ENCODE results near the gene EFNA5. TPM values are rescaled to one million over a fixed set of nuclear protein-coding genes. Genes with fewer than 3 reads are reported as not detected.
"Not testable (repeated sequence)": the region's sequence is repeated elsewhere in the genome, so short reads cannot be mapped to it uniquely, and the experiment has no call there.

EFNA5 gene
- polyA plus RNA-seq, 3 donors, result 0.74 to 5.4 (median 2.8) TPM

DNA sequence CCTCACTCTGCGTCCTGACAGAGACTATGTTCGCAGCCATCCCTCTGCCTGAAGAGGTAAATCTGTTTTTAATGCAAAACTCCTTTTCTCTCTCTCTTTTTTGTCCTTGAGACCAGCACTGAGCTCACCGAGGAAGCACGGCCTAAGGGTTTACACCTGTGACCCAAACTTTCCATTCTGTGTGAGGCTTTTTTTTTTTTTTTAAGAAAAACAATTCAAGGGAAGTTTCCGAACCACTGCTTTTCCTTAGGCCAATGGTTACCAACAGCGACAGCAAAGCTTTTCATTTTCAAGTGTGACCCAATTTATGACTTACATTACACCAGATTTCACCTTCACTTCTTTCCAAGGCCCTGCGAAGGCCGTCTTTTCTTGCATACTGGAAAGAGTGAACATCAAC, 205.9 kb downstream of the EFNA5 start:
- 89 to 92% (median 92%) methylated on average over 8 of the region's 8 CpGs for WGBS, 3 donors

DNA sequence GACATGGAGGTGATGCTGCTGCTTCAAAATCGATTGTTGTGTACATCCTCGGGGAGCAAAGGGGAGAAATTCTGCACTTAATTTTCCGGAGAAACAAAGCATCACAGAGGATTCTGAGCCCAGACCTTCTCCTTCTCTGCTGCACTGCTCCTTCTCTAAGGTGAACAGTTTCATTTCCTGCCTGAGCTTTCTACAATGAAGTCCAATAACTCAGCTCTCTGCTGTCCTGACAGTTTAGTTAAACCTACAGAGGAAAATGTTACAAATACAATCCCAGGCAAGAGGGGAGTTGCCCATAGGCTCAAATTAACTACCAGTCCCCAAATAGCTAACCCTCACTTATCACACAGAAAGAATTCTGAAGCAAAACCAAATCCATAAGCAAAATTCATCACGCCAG, 206.3 kb downstream of the EFNA5 start:
- WGBS, 3 donors, result 65 to 75% (median 66%) methylated on average over 4 of the region's 4 CpGs
- H3K27ac ChIP-seq (ENCODE audit: low read depth, low read length), result no peak overlapping the region

More for the DNA sequence above, 205.9 kb downstream of the EFNA5 start:
- H3K27ac ChIP-seq (ENCODE audit: low read depth, low read length), result no peak overlapping the region

DNA sequence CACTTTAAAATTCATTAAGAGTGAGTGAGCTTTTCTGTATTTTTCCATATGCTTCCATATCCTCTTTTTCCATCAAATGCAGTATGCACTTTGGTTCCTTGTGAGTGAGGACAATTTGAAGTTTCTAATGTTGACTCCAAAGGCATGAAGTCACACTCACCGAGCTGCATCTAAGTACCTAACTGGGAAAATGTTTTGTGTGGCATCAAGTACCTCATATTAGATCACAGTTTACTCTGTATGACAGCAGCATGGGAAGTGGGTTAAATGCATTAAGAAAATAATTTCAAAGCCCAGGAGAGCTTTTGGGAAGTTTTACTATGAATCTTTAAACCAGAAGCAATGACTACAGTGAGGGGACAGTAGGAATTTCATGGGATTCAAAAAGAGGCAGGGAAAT, 207.0 kb downstream of the EFNA5 start:
- 76 to 89% (median 80%) methylated on average over 1 of the region's 1 CpG for WGBS, 3 donors
- H3K27ac ChIP-seq (ENCODE audit: low read depth, low read length), result no peak overlapping the region

DNA sequence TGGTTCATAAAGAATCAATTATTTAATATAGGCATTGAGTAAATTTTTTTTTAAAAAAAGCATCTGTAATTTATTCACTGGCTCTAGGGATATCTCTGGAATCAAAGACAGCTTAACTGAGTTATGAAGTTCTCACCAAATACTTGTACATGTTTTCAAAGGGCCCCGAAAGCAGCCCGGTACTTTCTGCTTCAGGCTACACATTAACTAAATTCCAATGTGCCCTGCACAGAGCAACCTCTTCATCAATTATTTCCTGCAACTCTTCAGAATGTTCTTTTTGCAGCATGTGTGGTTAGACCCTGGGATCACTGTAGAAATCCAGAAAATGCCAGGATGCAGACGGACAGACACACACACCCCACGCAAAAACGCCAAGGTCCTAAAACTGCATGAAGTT, 209.0 kb downstream of the EFNA5 start:
- no peak overlapping the region for H3K27ac ChIP-seq (ENCODE audit: low read depth, low read length)
- 58 to 88% (median 87%) methylated on average over 5 of the region's 5 CpGs for WGBS, 3 donors

DNA sequence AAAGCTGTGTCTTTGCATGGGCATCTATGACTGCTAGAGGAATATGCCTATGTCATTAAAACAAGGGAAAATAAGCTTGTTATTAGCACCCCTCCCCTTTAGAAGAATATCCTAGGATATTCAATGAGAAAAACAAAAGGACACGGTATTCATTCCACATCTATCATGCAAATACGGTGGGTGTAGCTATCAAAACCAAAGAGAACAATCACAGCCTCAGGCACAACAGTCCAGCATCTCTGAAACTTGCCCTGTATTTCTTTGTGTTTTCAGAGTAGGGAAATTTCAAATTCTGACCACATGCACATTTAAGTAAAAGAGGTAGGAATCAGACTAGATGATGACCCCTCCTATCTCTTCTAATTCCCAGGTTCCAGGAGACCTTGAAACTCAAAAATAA, 209.9 kb downstream of the EFNA5 start:
- H3K27ac ChIP-seq (ENCODE audit: low read depth, low read length), result no peak overlapping the region
- 74 to 80% (median 77%) methylated on average over 2 of the region's 2 CpGs for WGBS, 3 donors

DNA sequence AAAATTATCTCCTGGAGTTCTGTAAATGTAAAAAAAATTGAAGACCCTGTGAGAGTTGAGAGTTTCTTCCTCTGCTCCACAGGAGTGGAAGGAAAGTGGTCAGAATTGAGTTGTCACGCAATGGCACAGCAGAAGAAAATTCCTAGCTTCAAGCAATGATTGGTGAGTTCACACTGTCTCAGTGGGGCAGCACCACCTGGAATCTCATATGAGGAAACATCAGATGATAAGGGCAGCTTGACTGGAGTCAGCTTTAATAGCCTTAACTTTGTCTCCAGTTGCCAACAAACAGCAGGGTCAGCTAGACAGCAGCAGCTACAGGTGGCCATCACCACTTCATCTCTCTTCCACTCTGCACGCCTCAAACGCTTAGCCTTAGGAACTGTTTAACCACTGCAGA, 211.1 kb downstream of the EFNA5 start:
- 92 to 97% (median 96%) methylated on average over 3 of the region's 3 CpGs for WGBS, 3 donors

DNA sequence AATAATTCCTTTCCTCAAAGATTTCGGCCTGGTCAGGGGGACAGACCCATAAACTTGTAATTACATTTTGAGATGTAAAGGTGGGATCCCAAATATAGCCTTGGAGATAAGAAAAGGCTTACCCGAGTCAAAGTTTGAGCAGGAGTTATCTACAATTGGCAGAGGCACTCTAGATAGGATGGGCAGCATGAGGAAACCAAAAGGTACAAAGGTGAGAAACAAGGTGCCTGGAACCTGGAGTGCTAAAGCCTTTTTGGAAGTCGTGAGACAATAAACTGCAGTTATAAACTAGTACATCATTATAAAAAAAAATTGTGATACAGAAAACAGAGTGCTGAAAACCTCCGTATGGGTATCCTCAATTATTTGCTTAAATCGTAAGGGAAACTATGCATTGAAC, 212.4 kb downstream of the EFNA5 start:
- 81 to 84% (median 81%) methylated on average over 5 of the region's 5 CpGs for WGBS, 3 donors
- no peak overlapping the region for H3K27ac ChIP-seq (ENCODE audit: low read depth, low read length)

More for the DNA sequence above, 211.1 kb downstream of the EFNA5 start:
- no peak overlapping the region for H3K27ac ChIP-seq (ENCODE audit: low read depth, low read length)

DNA sequence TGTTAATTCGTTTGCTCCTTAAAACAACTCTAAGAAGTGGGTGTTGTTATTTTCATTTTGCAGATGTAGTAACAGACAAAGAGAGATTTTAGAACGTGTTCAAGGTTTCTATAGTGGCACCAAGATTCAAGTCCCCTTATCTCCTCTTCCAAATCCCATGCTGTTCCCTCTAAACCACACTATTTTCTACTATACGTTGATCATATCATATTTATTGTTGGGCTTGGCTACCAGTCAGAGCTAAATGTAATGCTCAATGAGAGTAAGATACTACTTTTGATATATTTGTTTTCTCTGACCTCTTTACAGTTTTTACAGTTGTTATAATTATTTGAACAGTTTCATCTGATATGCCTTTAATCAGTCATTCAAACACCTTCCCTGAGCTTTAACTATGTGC, 212.9 kb downstream of the EFNA5 start:
- no peak overlapping the region for H3K27ac ChIP-seq (ENCODE audit: low read depth, low read length)
- 70 to 91% (median 72%) methylated on average over 3 of the region's 3 CpGs for WGBS, 3 donors

DNA sequence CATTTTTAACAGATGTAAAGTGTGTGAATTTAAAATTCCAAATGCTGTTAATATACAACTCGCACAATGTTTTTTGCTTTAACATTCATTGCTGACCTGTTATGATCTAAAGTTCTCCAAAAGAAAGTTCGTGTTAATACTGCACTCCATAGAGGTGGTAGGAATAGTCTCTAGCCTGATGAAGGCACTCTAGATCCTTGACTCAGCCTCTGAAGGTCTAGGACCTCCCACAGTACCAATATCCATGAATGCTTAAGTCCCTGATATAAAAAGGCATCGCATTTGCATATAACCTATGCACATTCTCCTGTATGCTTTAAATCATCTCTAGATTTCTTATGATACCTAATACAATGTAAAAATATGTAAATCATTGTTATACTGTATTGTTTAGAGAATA, 213.6 kb downstream of the EFNA5 start:
- WGBS, 3 donors, result 93 to 94% (median 93%) methylated on average over 3 of the region's 3 CpGs
- no peak overlapping the region for H3K27ac ChIP-seq (ENCODE audit: low read depth, low read length)

DNA sequence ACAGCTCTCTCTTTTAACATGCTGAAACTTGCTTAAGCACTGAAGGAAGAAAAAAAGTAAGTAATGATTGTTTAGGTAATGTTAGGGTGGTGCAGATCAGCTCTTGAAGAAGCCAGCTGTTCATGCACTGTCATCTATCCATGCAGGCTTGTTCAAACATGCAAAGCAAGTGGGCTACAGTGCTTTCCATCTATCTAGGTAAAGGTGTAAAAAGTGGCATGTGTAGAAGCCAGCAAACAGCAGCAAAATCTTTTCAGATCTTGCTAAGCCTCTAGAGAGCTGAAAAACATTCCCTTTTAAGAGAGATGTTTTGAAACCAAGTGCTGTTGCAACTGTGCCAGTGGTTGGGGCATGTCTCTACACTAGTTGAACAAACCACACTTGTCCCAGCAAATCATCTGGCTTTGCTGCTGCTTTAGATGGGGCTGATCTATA, 214.4 kb downstream of the EFNA5 start:
- no peak overlapping the region for H3K27ac ChIP-seq (ENCODE audit: low read depth, low read length)

DNA sequence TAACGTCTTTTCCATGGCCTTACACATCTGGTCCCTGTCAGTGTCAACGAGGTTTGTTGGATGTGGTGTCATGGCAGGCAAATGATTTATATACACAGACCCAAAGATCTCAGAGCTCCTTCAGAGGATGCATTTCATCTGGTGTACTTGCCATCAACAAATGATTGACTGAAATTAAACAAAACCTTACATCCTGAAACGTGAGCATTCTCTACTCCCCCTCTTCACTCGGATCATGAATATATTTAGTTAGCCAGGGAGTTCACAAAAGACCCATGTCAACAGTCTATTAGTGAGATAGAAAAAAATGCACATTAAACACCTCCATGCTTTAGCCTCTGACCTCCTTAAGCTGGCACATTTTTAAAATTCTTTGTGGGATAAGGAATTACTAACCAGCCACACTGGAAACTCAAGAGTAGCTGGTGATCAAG, 215.6 kb downstream of the EFNA5 start:
- H3K27ac ChIP-seq (ENCODE audit: low read depth, low read length), result no peak overlapping the region
- 53 to 69% (median 65%) methylated on average over 4 of the region's 4 CpGs for WGBS, 3 donors

DNA sequence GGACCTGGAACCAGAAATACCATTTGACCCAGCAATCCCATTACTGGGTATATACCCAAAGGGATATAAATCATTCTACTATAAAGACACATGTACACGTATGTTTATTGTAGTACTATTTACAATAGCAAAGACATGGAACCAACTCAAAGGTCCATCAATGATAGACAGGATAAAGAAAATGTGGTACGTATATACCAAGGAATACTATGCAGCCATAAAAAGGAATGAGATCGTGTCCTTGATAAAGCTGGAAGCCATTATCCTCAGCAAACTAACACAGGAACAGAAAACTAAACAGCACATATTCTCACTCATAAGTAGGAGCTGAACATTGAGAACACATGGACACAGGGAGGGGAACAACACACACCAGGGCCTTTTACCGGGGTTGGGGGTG, 218.9 kb downstream of the EFNA5 start:
- WGBS, 3 donors, result 89 to 95% (median 95%) methylated on average over 4 of the region's 4 CpGs
- not testable (repeated sequence) for H3K27ac ChIP-seq (ENCODE audit: low read depth, low read length)

DNA sequence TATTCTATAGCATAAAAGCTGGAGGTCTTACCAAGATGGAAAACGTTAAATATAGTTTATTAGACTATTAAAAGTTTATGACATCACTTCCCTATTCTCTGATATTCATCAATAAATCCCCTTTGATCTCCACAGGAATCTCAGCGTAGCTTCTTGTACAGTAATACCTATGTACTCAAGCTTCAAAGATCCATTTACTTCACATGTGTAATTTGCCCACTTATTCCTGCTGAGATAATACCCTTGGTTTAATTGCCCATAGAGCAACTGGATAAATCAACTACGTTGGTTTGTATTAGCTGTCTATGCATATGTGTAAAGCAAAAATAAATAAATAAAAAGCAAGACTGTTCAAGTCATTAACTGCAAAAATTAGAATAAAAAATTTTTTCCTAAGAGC, 219.7 kb downstream of the EFNA5 start:
- 77 to 82% (median 79%) methylated on average over 3 of the region's 3 CpGs for WGBS, 3 donors
- H3K27ac ChIP-seq (ENCODE audit: low read depth, low read length), result no peak overlapping the region

DNA sequence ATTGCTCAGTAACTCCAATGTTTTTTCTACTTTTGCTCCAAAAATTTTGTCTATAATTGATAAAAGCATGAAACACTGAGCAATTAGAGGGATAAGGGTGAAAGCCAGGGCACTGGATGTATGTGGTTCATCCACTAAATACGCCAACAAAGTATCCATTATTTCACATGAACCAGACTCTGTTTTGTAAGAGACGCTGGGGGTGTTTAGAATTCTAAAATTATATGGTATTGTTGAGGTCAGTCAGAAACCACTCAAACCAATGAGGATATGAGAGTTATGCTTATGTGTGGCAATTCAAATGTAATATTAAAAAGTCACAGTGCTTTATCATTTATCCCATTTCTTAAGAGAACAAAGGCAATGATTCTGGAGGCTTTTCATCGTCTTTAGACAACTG, 220.2 kb downstream of the EFNA5 start:
- 71 to 87% (median 87%) methylated on average over 3 of the region's 3 CpGs for WGBS, 3 donors

DNA sequence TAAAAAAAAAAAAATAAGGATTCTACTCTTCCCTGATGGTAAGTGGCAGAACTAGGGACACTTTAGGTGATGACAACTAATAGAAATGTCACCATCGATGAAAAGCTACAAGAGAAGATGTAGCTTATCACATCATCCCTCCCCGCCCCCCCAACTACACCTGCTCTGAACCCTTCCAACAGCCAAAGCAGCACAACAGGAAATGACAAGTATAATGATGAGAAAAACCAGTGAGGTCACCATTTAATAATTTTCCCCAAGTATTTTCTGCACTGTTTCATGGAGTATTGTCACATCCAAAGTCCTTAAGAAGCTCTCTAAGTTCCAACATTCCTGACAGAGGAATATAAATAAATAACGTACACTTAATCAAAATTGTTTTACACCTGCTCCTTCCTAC, 221.4 kb downstream of the EFNA5 start:
- 90 to 94% (median 91%) methylated on average over 3 of the region's 3 CpGs for WGBS, 3 donors

More for the DNA sequence above, 220.2 kb downstream of the EFNA5 start:
- no peak overlapping the region for H3K27ac ChIP-seq (ENCODE audit: low read depth, low read length)

DNA sequence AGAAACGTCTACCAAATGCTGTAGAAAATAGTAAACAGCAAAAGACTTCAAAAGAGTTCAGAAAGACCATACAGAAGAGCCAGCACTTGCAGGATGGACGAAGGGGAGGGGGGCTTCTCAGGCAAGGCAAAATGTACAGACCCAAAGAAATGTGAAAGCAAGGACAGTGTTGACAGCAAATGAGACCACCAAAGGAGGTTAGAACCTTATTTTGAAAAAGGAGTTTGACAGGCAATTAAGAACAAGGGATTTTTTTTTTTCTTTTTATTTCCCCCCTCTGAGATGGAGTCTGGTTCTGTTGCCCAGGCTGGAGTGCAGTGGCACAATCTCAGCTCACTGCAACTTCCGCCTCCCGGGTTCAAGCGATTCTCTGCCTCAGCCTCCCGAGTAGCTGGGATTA, 223.2 kb downstream of the EFNA5 start:
- no peak overlapping the region for H3K27ac ChIP-seq (ENCODE audit: low read depth, low read length)
- 80 to 86% (median 85%) methylated on average over 6 of the region's 6 CpGs for WGBS, 3 donors

More for the DNA sequence above, 221.4 kb downstream of the EFNA5 start:
- no peak overlapping the region for H3K27ac ChIP-seq (ENCODE audit: low read depth, low read length)

DNA sequence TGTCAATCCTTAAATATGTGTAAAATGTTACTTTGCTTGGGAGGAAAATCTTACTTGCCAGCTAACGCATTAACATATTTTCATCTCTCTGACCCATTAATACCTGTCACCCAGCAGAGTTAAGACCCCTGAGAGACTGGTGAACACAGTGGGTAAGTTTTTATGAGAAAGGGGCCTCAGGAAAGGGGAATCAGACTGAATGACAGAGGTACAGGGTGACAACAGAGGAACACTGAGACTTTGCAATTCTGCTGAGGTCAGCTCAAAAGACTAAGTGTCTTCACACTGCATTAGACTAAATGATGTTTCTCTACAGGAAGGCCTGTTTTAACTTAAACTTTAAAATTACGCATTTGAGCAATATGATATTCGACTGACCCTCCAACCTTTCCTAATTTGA, 223.8 kb downstream of the EFNA5 start:
- no peak overlapping the region for H3K27ac ChIP-seq (ENCODE audit: low read depth, low read length)
- 74 to 85% (median 77%) methylated on average over 3 of the region's 3 CpGs for WGBS, 3 donors

DNA sequence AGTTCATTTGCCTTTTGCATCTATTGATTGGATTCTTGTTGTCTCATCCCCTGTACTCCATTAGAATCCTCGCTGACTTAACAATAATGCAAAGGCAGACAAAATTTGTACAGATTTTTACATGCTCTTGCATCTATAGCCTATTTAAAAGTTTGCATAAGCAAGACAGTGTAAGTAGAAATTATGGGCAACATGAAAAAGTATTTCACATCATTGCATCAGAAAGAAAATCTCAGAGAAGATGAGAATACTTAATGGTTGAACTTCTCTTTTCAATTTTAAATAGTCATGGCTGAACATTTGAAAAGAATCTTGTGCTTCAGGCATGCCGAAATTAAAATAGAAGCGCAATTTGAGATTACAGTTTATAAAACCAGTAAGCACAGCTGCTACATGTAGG, 226.4 kb downstream of the EFNA5 start:
- H3K27ac ChIP-seq (ENCODE audit: low read depth, low read length), result no peak overlapping the region
- WGBS, 3 donors, result 92 to 100% (median 98%) methylated on average over 3 of the region's 3 CpGs

DNA sequence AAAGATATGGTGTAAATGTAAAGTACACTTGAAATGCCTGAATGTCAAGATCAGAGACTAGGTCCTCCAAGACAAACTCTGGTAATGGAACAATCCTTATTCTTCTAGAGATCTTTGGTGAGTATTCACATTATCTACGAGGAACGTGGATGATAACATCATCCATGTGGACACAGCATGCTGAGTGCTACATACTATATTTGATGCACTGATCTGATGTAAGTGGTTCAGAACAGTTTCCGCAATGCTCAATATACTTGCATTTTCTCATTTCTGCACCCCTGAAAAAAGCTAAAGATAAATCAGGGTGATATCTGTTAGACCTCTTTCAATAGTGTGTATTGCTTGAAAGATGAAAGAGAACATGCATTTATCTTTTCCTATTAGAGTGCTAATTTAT, 226.8 kb downstream of the EFNA5 start:
- WGBS, 3 donors, result 80 to 96% (median 95%) methylated on average over 3 of the region's 3 CpGs

DNA sequence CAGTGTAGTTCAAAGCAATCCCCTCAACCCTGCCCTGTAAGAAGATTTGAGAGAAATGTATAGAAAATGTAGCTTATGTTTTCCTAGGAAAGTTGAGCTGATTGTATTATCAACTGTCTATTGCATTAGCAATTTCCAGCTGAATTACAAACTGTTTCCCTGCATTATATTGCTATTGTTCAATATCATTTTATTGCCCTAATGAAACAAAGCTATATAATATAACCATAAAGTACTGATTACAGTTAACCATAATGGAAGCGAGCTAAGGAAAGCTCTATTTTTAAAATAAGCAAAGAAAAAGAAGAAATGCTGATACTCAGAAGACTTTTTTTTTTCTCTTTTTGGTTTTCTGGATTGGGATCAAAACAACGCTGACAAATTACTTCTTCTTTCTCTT, 228.3 kb downstream of the EFNA5 start:
- no peak overlapping the region for H3K27ac ChIP-seq (ENCODE audit: low read depth, low read length)
- 71 to 91% (median 79%) methylated on average over 2 of the region's 2 CpGs for WGBS, 3 donors

More for the DNA sequence above, 226.8 kb downstream of the EFNA5 start:
- H3K27ac ChIP-seq (ENCODE audit: low read depth, low read length), result no peak overlapping the region

DNA sequence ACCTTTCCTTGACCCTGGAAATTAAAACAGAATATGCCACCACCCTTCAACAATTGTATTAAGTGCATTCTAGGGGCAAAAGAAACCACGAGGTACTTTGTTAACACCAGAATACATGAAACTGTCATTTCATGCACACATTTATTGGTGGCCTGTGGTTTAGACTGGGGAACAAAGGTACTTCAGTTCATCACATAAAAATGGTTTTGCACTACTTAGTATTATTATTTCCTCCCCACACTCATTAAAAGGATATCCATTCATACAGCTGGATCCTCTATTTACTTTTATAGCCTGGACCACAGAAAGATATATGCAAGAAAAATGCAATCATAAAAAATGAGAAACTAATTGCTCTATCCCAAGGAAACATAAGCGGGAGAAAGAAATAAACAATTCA, 230.9 kb downstream of the EFNA5 start:
- 83 to 92% (median 90%) methylated on average over 2 of the region's 2 CpGs for WGBS, 3 donors
- H3K27ac ChIP-seq (ENCODE audit: low read depth, low read length), result no peak overlapping the region

Measured in adipose tissue (tissue), 3 donors.